Loucy (cell line): ENCODE measurements around the gene CCDC138.

ENCODE experiments used
- EZH2phosphoT487 ChIP-seq: fragments of 200-600 bp; IDR thresholded peaks from 2 replicates; pipeline ENCODE4 v1.6.1; 2018; ENCODE audit warnings: antibody characterized with exemption, mild to moderate bottlenecking, moderate library complexity, borderline replicate concordance
- TF ChIP-seq, protein P1 (sequence below): fragments of 200-600 bp; sonication (generic); conservative IDR thresholded peaks from 2 replicates; pipeline ENCODE4 v1.5.1; 2014; ENCODE audit warnings: mild to moderate bottlenecking, antibody characterized with exemption, low read length

DNA sequence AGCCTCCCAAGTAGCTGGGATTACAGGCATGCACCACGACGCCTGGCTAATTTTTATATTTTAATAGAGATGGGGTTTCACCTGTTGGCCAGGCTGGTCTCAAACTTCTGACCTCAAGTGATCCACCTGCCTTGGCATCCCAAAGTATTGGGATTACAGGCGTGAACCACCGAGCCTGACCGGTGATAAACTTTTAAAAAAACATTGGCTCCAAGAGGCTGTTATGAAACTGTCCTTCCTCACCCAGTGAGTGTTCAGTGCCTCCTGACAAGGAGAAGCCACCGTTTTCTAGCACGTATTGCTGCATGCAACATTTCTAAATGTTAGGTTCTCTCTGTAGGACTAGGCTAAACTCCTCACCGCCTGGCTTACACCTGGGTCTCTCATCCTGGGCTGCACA lies 139.2 kb downstream of the CCDC138 start:
- no peak for TF ChIP-seq EZH2phosphoT487
- TF ChIP-seq, protein P1, sequence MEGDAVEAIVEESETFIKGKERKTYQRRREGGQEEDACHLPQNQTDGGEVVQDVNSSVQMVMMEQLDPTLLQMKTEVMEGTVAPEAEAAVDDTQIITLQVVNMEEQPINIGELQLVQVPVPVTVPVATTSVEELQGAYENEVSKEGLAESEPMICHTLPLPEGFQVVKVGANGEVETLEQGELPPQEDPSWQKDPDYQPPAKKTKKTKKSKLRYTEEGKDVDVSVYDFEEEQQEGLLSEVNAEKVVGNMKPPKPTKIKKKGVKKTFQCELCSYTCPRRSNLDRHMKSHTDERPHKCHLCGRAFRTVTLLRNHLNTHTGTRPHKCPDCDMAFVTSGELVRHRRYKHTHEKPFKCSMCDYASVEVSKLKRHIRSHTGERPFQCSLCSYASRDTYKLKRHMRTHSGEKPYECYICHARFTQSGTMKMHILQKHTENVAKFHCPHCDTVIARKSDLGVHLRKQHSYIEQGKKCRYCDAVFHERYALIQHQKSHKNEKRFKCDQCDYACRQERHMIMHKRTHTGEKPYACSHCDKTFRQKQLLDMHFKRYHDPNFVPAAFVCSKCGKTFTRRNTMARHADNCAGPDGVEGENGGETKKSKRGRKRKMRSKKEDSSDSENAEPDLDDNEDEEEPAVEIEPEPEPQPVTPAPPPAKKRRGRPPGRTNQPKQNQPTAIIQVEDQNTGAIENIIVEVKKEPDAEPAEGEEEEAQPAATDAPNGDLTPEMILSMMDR, result no peak
